Urothelium cell line (cell line): ENCODE data around the gene MRGPRG.

Experiments used
- DNase-seq: peaks from one replicate; pipeline ENCODE4 v3.0.0; 2011; ENCODE audit warnings: low spot score, mixed read lengths
- FAIRE-seq: peaks from 2 replicates; lab custom pipeline; 2011; peaks lifted over from hg19 to GRCh38; lab: Jason Lieb, UNC

The MRGPRG gene

DNA sequence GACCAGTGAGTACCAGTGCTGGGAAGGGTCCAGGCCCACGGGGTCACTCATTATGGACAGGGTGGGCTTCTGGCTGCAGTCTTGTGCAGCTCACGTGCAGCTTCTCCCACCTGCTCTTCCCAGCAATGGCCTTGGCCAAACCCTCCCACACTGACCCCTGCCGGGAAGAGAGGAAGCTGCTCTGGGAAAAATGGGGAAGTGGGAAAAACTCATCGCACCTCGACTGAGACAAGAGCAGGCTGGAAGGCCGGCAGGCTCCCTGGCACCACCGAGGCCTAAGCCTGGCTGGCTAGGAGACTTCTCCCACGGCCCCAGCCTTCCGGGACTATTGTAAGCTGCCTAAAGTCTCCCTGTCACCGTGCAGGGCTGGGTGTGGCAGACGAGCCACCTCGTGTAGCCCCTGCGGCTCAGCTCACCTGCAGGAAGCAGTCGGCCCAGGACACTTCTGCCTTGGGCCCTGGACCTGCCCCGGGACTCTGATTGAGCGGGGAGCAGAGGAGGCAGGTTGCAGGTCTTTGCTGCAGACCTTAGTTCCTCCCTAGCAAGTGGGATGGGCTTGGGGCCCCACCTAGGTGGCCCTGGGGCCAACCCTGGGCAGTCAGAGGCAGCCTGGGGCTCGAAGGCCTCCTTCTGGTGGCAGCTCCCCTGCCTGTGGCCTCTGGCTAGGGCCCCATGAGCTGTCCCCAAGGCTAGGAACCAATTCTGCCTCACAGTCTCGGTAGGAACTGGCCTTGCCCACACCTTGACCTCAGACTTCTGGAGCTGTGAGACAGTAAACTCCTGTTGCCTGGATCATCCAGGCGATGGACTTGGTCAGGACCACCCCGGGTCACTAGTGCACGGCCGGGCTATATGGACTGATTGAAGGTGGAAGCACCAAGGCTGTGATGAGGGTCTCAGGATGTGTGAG is 23.1 kb downstream of the MRGPRG start:
- no peak for DNase-seq
- FAIRE-seq = no peak

GRCh38 chr11:3194016-3194816 is 24.4 kb downstream of the MRGPRG start:
- DNase-seq = no peak
- no peak for FAIRE-seq

GRCh38 chr11:3193373-3194015 is 25.1 kb downstream of the MRGPRG start:
- DNase-seq = no peak
- FAIRE-seq = no peak

DNA sequence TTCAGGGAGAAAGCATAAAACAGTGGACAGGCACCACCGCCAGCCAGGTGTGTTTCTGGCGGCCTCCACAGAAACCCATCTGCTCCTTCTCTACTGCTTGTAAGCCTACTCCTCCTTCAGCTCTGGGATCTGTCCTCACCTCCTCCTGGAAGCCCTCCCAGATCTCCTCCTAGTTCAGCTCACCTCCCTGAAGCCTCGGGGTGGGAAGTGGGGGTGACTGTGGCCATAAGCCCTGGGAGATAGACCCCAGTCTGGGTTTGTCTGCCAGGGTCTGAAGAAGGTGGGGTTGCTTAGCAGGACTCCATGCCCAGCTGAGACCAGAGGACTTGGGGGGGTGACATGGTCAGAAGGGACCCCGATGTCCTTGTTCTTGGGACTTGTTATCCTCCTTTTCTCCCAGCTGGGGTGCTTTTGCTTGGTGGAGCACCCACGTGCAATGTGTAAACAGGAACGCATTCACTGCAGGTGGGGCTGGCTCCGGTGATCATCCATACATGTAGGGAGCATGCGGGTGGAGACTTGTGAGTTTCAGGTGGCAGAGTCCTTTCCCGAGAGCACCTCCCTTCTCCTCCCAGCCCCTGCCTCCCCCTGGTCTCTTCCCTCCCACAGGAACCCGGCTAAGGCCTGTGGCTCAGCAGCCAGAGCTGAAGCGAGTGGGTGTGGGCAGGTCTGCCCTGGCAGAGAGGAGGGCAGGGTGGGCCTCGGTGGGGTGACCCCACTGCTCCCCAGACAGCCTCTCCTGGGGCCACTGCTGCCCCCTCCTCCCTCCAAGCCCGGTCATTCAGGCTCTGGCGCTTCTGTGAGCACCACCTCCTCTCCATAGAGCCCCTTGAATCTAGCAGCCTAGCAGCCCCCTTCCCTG is 25.9 kb downstream of the MRGPRG start:
- DNase-seq = no peak
- FAIRE-seq = no peak

DNA sequence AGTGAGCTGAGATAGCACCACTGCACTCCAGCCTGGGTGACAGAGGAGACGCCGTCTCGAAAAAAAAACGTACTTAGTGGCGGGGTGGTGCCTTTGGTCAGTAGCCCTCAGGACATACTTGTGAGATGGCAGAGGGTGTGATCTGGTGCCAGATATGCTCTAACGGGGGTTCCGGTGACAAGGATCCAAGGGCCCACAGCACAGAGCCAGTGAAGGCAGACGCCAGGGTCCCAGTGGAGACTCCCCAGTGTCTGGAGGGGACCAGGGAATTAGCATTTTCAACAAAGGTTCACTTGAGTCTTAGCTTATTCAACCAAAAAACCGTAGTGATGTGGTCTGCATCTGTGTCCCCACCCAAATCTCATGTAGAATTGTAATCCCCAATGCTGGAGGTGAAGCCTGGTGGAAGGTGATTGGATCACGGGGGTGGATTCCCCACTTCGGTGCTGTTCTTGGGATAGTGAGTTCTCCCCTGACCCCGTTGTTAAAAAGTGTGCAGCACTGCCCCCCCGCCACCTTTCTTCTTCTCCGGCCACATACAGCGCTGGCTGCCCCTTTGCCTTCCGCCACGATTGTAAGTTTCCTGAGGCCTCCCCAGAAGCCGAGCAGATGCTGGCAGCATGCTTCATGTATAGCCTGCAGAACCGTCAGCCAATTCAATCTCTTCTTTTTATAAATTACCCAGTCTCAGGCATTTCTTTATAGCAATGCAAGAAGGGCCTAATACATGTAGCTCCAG is 26.9 kb downstream of the MRGPRG start:
- no peak for FAIRE-seq
- DNase-seq = no peak

GRCh38 chr11:3190600-3190999 is 28.0 kb downstream of the MRGPRG start:
- FAIRE-seq = no peak
- no peak for DNase-seq

DNA sequence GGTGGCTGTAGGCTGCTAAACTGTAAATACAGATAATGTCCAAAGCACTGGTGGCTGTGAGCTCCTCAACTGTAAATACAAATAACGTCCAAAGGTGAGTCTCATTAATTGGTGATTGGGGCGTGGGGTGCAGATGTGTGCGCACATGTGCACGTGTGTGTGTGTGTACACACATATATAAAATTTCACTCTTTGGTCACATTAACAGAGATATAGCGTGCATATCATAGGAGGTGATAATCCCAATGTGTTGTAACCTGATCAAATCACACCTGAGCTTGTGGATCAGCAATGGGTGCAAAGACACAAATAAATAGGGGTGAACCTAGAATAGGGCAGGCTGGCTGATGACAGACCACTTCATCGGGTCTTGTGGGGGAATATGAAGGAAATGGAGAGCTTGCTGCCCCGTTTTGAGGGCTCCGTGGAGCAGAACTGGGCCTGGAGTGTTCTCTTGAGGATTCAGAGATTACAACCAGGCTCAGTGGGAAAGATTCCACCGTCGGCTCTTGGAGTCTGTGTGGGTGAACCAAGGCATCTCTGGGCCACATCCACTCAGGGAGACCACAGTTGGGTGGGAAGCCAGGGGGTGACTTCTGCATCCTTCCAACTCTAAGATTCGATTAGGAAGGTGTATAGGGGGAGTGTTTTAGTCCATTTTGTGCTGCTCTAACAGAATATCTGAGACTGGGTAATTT is 28.6 kb downstream of the MRGPRG start:
- FAIRE-seq = no peak

GRCh38 chr11:3189196-3189843 is 29.3 kb downstream of the MRGPRG start:
- no peak for FAIRE-seq
- no peak for DNase-seq

More for the DNA sequence above, 28.6 kb downstream of the MRGPRG start:
- DNase-seq = no peak

DNA sequence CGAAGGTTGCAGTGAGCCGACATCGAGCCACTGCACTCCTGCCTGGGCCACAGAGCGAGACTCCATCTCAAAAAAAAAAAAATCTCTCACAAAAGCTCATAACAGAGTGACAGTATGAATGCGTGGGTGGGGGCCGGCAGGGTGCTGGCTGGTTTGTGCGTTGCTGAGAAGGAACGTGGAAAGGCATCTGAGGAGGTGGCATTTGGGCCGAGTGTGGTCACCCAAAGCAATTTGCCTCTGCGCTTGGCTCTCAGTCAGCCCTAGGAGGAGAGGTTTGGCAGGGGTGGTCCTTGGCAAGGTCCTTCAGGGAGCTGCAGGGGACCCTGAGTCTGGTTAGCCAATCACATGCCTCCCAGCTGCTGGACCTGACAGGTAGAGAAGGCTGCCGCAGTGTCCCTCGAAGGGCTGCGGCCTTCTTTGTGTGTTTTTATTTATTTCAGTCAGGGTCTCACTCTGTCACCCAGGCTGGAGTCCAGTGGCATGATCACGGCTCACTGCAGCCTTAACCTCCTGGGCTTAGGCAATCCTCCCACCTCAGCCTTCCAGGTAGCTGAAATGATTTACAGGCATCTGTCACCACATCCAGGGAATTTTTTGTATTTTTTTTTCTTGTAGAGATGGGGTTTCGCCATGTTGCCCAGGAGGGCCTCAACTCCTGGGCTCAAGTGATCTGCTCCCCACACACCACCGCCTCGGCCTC is 30.0 kb downstream of the MRGPRG start:
- DNase-seq = peak; percentile 37
- no peak for FAIRE-seq

- DNase-seq = no peak
- no peak for FAIRE-seq
Measured at GRCh38 chr11:3186166-3186953, 32.3 kb downstream of the MRGPRG start.

- DNase-seq (no peak), FAIRE-seq (no peak)
Measured at GRCh38 chr11:3184732-3185347, 33.8 kb downstream of the MRGPRG start.

DNA sequence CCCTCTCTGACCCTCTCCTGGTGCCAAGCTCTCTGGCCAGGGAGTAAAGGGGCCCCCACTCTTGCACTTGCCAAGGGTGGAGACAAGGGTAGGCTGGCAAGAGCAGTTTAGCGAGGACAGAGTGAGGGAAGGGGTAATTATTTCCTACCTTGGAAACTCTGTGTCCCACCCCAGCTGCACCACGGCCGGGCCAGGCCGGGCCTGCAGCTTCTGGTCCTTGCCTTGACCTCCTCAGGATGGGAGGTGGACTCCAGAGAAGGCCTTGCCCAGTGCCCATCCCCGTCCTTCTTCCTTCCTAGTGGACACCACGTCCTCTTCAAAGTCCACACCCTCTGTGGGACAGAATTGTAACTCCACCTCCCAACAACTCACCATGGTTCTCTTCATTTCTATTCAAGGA is 35.1 kb downstream of the MRGPRG start:
- FAIRE-seq = no peak
- no peak for DNase-seq

DNA sequence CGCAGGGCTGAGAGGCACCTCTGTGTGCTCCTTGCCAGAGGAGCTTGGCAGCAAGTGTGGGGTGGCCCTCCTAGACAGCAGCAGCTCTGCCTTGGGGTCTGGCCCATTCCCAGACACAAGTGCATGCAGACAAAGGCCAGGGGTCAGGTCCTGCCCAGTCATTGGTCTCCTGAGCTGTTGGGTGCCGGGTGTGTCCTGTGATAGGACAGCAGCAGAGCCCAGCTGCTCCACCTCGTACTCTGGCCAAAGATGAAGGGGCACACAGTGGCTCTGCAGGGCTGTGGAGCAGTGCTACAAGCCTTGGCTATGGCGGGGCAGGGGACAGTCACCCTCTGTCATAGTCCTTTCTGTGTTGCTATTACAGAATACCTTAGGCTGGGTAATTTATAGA is 36.2 kb downstream of the MRGPRG start:
- FAIRE-seq = no peak
- DNase-seq = no peak

DNA sequence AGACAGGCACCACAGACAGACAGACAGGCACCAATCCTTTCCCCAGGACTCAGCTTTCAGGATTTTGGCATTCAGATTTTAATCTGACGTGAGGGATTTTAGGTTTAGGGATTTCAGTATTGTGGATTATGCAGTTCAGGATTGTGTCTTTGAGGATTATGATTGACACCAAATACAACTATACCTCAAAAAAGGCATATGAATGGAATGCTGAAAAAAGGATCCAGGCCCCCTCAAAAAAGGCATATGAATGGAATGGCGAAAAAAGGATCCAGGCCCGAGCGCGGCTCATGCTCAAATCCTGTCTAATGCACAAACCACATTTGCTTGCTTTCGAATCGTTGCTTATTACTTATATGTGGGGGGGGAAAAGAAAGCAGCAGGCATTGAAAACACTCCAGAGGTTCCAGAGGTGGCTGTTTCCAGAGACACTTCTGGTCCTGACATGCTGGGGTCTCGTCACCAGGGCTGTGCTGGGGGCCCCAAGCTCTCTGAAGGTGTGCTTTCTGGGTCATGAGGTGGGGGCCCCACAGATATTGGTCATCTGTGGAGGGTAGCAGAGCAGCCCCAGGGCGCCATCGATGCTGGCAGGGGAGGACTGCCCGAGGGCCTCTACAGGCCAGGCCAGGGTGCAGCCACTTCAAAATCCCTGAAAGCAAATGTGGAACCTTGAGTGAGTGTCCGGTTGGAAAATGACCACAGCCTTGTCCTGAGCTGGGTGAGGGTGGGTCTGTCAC is 36.7 kb downstream of the MRGPRG start:
- DNase-seq (no peak), FAIRE-seq (no peak)

DNA sequence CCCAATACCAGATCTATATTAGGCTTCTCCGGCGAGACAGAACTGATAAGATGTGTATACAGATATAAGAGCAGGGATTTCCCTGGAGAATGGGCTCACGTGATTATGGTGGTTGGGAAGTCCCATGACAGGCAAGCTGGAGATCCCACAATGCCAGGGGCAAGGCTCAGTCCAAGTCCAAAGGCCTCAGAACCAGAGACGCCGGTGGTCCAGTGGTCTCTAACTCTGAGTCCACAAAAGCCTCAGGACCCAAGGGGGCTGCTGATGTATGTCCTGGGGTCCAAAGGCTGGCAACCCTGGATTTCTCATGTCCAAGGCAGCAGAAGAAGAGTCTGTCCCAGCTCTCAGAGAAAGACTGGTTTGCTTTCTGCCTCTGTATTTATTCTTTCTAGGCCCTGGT is 37.7 kb downstream of the MRGPRG start:
- DNase-seq (no peak), FAIRE-seq (no peak)

DNA sequence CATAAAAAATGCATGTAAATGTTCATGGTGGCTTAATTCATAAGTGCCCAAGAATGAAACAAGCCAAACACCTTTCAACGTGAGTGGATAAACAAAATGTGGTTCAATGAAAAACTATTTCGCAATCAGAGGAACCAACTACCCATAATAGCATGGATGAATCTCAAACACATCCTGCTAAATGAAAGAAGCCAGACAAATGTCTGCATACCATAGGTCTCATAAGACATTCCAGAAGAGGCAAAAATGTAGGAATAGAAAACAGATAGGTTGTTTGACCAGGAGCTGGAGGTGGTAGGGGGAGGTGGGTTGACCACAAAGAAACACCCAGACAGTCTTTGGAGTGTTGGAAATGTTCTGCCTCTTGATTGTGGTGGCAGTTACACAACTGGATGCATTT is 40.3 kb downstream of the MRGPRG start:
- DNase-seq = no peak
- peak; percentile 48 for FAIRE-seq
